K562 (cell line): ENCODE results near the gene ADSS1. TPM values are rescaled to one million over a fixed set of nuclear protein-coding genes. Genes with fewer than 3 reads are reported as not detected.
A peak's percentile ranks its signal among the peaks of the same experiment; 100 is the strongest.

Experiments
- ATAC-seq: fragments of 200-7000 bp; cut with Tn5 transposase; 3 replicates; pipeline ENCODE4 v1.9.1; 2020; ENCODE audit warnings: moderate library complexity
- BruUV-seq: library from RNA; stranded (reverse); fragments of 400-500 nt; replicated peaks from 2 replicates; lab custom pipeline; 2021; lab: Mats Ljungman, UMichigan
- CTCF ChIA-PET: fragments of 300-600 bp; formaldehyde crosslinking; extraction: SDS; loops from one replicate; lab custom pipeline; 2021; ENCODE audit warnings: low intra/inter-chr PET ratio; lab: Yijun Ruan, JAX
- POLR2A ChIA-PET: fragments of 300-600, 350-650 bp; sonication (Branson Sonifier 250); formaldehyde crosslinking; extraction: SDS; loops from one replicate; lab custom pipeline; 2021; ENCODE audit warnings: antibody characterized with exemption, inconsistent platforms; lab: Yijun Ruan, JAX
- DNase-seq, 4 experiments: peaks; one replicate each; pipeline versions ENCODE4 v3.0.0 to v3.0.0-alpha.2; 2011 to 2018; ENCODE audit warnings: low spot score in 3 of 4, mixed read lengths in 3 of 4; ENCODE audit errors: extremely low read depth in 1 of 4
- FAIRE-seq: peaks from 2 replicates; lab custom pipeline; 2011; peaks lifted over from hg19 to GRCh38; lab: Jason Lieb, UNC
- H2AFZ ChIP-seq: 2 replicates; pipeline ENCODE4 v1.6.0; 2011; ENCODE audit warnings: low read depth, low read length, control low read depth, inconsistent platforms
- H3K27ac ChIP-seq: fragments of 200-600 bp; 3 replicates; pipeline ENCODE4 v1.8.0; 2011; ENCODE audit warnings: low read depth, mild to moderate bottlenecking, control low read depth, inconsistent platforms, low read length, moderate library complexity, mixed read lengths; ENCODE audit errors: extremely low read depth
- H3K27me3 ChIP-seq, 2 experiments: fragments of 300-600 bp in 1 of 2; 2 replicates in 1 of 2; 3 replicates in 1 of 2; pipeline versions ENCODE4 v1.6.0 to v1.8.0; 2011; ENCODE audit warnings: inconsistent platforms in 2 of 2, low read length in 2 of 2, mild to moderate bottlenecking in 1 of 2, mixed read lengths in 1 of 2, moderate library complexity in 1 of 2; ENCODE audit not compliant: control insufficient read depth in 2 of 2, insufficient read depth in 2 of 2
- H3K36me3 ChIP-seq: fragments of 300-600 bp; 3 replicates; pipeline ENCODE4 v1.8.0; 2011; ENCODE audit warnings: mild to moderate bottlenecking, low read length, inconsistent platforms; ENCODE audit not compliant: control insufficient read depth, insufficient read depth
- H3K4me1 ChIP-seq, 2 experiments: fragments of 200-600 bp in 1 of 2; replicated peaks in 1 of 2; 2 replicates in 1 of 2; 3 replicates in 1 of 2; pipeline versions ENCODE4 v1.5.1 to v1.8.0; 2011; ENCODE audit warnings: inconsistent platforms in 2 of 2, low read length in 2 of 2, mild to moderate bottlenecking in 1 of 2, mixed read lengths in 1 of 2, moderate library complexity in 1 of 2; ENCODE audit not compliant: control insufficient read depth in 2 of 2, insufficient read depth in 2 of 2
- H3K4me2 ChIP-seq: 2 replicates; pipeline ENCODE4 v1.6.1; 2011; ENCODE audit warnings: low read length, control low read depth, inconsistent platforms, mixed read lengths; ENCODE audit not compliant: insufficient read depth
- H3K4me3 ChIP-seq: fragments of 200-600 bp; sonication (generic), shearing (Covaris generic); 2 replicates; pipeline ENCODE4 v1.5.1; 2016; ENCODE audit warnings: control low read depth, inconsistent platforms
- H3K79me2 ChIP-seq: fragments of 200-600 bp; 3 replicates; pipeline ENCODE4 v1.8.0; 2011; ENCODE audit warnings: low read length, inconsistent platforms; ENCODE audit not compliant: control insufficient read depth, insufficient read depth
- H3K9ac ChIP-seq, 2 experiments: 2 replicates each; pipeline versions ENCODE4 v1.6.0 to v1.6.1; 2011; ENCODE audit warnings: low read depth in 2 of 2, low read length in 2 of 2, control low read depth in 1 of 2, inconsistent platforms in 1 of 2, mild to moderate bottlenecking in 1 of 2, mixed read lengths in 1 of 2; ENCODE audit not compliant: insufficient read depth in 1 of 2
- H3K9me1 ChIP-seq: one replicate; pipeline ENCODE4 v1.6.0; 2011; ENCODE audit warnings: inconsistent platforms, mild to moderate bottlenecking, low read length, moderate library complexity; ENCODE audit not compliant: control insufficient read depth, insufficient read depth
- H3K9me3 ChIP-seq: replicated peaks from 2 replicates; pipeline ENCODE4 v1.5.1; 2011; ENCODE audit warnings: low read depth, low read length, inconsistent platforms; ENCODE audit not compliant: control insufficient read depth, insufficient read depth
- H4K20me1 ChIP-seq: replicated peaks from 2 replicates; pipeline ENCODE4 v1.6.1; 2011; ENCODE audit warnings: low read length, inconsistent platforms, mixed read lengths; ENCODE audit not compliant: control insufficient read depth, insufficient read depth
- POLR2G ChIP-seq: fragments of 200-400 bp; formaldehyde crosslinking; IDR thresholded peaks from 2 replicates; pipeline ENCODE4 v1.6.1; 2017; ENCODE audit warnings: low read depth, mild to moderate bottlenecking, antibody characterized with exemption, low read length, moderate library complexity
- TSHZ1 ChIP-seq: fragments of 250-450 bp; sonication (Bioruptor Pico); IDR thresholded peaks from 2 replicates; pipeline ENCODE4 v1.4.0; 2020; ENCODE audit warnings: mild to moderate bottlenecking, moderate library complexity
- ZNF217 ChIP-seq: sonication (generic); formaldehyde crosslinking; IDR thresholded peaks from 2 replicates; pipeline ENCODE4 v1.8.0; 2022; ENCODE audit warnings: mild to moderate bottlenecking, missing genetic modification reagents
- WGBS: fragments of 100-300 bp; shearing (Covaris generic); methylation state at CpG from one replicate; pipeline ENCODE4 v1.1.6; 2016; ENCODE audit warnings: low coverage, mixed read lengths; ENCODE audit not compliant: insufficient coverage; ENCODE audit errors: missing lambda C conversion rate; 5-methylcytosine and 5-hydroxymethylcytosine counted together
- in situ Hi-C: fragments of 300-500 bp; cut with MboI; formaldehyde crosslinking; loops from 4 replicates; pipeline ENCODE4 v1.15.0; 2018; ENCODE audit warnings: inconsistent platforms, mixed read lengths
- intact Hi-C: fragments of 100-400 bp; cut with micrococcal nuclease; formaldehyde crosslinking; loops from 2 replicates; pipeline ENCODE4 v1.14.2; 2022
- polyA plus RNA-seq, 8 experiments: library from polyadenylated mRNA; depleted of rRNA in 4 of 8; stranded (reverse) in 5 of 8; unstranded in 3 of 8; fragments of >200 nt; fragmentation: Nextera tagmentation in 2 of 8; fragmentation: Illumina TruSeq in 1 of 8; extraction: Ambion mirVana in 2 of 8; extraction: Trizol in 1 of 8; gene quantifications; 2 replicates each; pipeline versions ENCODE4 v1.2.1 to v1.2.3, GENCODE V29; 2011 to 2014; ENCODE audit warnings: inconsistent platforms in 1 of 8, missing spikeins in 1 of 8
- total RNA-seq, 7 experiments: library from RNA; depleted of rRNA in 6 of 7; stranded (reverse); fragments of >200 nt in 6 of 7; fragmentation: Illumina TruSeq in 2 of 7; extraction: Trizol in 2 of 7; gene quantifications; 2 replicates each; pipeline versions ENCODE4 v1.2.1 to v1.2.3, GENCODE V29; 2011 to 2021; ENCODE audit warnings: low replicate concordance in 1 of 7

ADSS1 gene
- total and polyA plus RNA-seq, 9 of the 15 experiments (the other 6 are each of a cell fraction or from before 2014, with no cell fraction given) = 0.53 to 5.9 (median 3.9) TPM

- Histone ChIP-seq H3K36me3 (no peaks in the 10 kb centered on the region), H3K4me1 (peaks cover 9 to 72% of the 10 kb centered on the region in 2 experiments), H3K4me2 (no peak overlapping the region), H4K20me1 (no peaks in the 10 kb centered on the region; the same call in 1 of the 2 replicates), H3K27me3 (no peaks in the 10 kb centered on the region), H3K9me3 (no peaks in the 10 kb centered on the region), H2AFZ (no peak overlapping the region), H3K27ac (no peak overlapping the region), H3K9ac (no peak overlapping the region; a peak in 1 of 4 replicates), H3K9me1 (peaks cover 4% of the 10 kb centered on the region), H3K4me3 (no peak overlapping the region), H3K79me2 (peaks cover 3% of the 10 kb centered on the region; the same call in 1 of the 3 replicates)
- BruUV-seq = no TSS peak
- ATAC-seq (no peak), FAIRE-seq (no peak), DNase-seq (no peak)
- intact Hi-C loops (no loop called here), in situ Hi-C loops (no loop called here)
- ChIA-PET CTCF (no interaction called here), POLR2A (interaction anchor here (0.6 kb wide), 1 partner anchor 33 kb away, joined by 5 read pairs; no protein-coding TSS in a partner anchor)
- no peak for TF ChIP-seq TSHZ1 (CRISPR knock-in tag)
- peak; percentile 55 for TF ChIP-seq POLR2G
- TF ChIP-seq ZNF217 = no peak
- WGBS = 64% methylated on average over 5 of the region's 23 CpGs
These were observed 9.1 kb downstream of the ADSS1 start for GRCh38 chr14:104732931-104733681.
